ENCODE measurements around the gene DAAM1.

DAAM1 gene

DNA sequence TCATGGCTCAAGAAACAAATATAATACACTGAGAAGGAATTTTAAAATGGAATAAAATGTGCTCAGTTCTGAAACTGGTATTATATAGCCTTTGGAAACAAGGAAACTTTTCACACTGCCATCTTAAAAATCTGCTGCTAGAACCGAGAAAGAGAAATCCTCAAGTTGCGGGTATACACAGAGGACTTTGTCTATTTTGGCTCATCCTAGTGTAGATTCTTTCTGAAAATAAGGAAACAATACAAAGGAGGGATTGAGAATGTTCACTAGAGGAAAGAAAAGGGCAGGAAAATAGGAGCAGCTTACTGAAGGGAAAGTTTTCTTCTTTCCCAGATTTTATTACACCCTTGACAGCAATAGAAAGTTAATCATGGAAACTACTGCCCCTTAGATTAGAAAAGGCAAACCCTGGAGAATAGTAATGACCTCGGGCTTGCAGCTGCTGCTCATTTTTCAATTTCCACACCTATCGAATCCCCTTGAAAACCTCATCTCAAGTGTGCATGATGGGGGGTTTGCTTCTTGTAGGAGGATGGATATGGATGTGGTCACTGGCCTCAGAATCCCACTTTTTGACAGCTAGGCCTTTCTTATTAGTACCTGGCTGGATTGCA, 104.6 kb downstream of the DAAM1 start:
- no peak for DNase-seq (ENCODE audit: low read depth)

DNA sequence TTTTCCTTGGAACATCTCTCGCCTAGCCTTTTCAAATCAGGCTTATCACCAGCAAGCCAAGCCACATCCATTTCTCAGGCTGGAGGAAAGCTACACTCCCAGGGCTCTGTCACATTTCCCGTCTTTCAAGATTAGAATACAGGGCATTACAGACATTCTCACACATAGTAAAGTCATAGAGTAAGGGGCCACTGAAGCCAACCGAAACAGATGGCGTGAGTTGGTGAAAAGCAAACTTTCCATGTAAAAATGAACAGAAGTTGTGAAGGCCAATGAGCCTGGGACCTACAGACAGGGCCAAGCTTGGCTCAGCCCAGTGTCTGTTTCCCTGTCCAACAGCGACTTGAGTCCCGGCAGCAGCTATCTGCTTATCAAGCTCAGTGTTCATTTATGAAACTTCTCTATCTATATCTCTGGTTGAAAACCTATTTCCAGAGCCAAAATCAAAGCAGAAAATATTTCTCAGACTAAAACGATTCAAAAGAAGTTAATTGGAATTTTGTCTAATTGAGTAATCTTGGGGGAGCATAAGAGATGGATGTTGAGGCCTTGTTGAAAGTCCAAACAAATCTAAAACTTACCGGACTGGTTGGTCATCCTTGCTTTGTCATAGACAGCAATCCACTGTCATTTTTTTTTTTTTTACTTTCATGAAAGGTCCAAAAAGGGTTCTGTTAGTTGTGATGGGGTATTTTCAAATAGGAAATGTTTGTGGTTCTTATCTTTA, 105.6 kb downstream of the DAAM1 start:
- no peak for DNase-seq (ENCODE audit: low read depth)

DNA sequence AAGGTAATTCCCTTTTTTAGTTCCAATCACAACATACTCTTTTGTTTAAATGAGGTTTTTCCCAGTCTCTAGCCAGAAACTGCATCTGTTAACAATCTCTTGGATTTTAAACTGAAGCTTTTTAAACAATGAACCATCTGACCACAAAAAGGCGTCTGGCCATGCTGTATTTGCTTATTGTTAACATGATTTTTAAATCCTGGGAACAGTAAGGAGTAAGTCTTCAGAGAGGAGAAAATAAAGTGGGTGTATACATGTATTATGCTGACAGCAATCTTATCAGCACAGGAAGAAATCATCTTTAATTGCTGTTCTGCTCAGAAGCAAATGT, 106.2 kb downstream of the DAAM1 start:
- no peak for DNase-seq (ENCODE audit: low read depth)

DNA sequence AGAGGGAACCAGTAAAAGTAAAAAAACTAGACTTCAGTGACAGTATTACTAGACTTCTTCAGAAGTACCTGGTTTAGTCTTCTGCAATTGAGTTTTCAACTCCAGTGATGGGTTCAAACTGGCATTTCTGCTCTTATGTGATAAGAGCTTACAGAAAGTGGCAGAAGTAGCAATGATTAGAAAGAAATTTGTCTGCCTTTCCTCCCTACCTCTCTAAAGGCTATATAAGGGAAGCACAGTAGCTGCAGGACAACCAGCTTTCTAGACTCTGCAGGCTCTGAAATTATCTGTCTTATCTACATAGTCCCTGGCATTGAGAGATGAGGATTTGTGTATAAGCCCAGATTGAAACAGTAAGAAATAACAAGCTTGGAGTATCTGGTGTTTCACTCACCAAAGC, 107.5 kb downstream of the DAAM1 start:
- DNase-seq (ENCODE audit: low read depth), result no peak

DNA sequence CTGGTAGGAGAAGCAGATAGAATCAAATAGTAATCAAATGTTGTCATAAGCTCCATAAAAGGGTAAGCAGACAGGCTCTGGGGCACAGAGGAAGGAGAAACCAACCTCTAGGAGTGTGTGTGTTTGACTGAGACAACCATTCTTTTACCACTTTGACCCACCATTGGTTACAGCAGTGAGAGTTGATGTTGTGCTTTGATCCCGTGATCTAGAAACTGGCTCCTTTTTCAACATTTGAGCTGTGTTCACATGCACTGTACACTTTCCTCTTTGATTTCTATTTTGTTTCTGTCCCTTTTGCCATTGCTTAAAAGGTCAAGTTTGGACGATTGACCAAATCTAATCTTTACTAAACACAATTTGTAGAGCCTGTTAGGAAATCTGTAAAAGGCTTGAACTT, 108.0 kb downstream of the DAAM1 start:
- DNase-seq (ENCODE audit: low read depth), result no peak

DNA sequence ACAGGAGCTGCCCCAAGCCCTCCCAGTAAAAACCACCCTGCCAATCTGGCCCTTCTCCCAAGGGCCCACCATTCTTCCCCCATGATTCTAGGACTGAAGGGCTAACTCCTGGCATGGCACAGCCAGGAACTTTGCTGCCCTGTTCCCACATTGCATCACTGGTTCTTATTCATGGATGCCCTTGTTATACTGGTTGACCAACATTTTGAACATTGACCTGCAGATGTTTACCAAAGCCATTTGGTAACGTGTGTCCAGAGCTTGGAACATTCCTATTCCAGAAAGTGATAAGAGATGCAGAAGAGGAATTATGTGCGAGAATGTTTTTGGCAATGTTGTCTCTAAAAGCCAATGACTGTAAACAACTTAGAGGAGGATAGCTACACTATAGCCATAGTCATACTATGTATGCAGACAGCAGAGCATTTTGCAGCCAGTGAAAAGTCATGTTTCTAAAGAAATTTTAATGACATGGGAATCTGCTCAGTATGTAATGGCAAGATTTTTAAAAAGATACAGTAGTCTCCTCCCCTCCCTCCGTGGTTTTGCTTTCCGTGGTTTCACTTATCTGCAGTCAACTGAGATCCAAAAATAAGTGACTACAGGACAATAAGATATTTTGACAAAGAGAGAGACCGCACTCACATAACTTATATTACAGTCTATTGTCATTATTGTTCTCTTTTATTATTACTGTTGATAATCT, 108.8 kb downstream of the DAAM1 start:
- no peak for DNase-seq (ENCODE audit: low read depth)

DNA sequence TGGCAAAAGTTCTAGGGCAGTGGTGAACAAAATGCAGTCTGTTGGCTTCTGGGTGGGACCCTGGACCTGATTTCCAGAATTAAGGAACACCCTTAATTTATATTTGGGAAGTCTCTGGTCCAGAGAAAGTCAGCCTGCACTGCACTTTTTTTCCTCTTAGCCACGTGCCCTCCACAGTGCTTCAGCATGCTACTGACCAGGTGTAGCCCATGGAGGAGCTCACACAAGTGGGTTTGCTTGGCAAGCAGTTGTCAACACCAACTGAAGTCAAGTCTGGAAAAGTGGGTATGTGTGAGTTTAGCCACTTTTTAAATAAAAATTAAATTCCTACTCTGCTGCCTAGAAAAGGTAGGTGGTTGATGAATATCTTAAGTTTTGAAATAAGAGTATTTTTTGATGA, 111.3 kb downstream of the DAAM1 start:
- no peak for DNase-seq (ENCODE audit: low read depth)

DNA sequence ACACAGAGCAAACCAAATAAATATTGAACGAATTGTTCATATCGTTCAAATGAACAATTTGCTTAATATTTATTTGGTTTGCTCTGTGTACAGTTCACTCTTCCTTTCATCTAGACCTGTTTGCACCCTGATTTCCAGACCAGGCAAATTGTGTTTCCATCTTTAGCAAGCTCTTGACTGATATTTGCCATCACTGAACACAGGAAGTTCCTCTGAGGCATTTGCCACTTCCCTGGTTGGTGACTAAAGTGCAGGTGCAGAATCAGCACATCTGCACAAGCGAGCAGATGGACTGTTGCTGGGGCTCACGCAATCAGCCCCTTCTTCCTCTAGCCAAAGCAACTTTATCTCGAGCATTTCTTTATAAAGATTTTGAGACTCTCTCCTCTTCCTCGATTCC, 112.9 kb downstream of the DAAM1 start:
- DNase-seq (ENCODE audit: low read depth), result peak; percentile 2

DNA sequence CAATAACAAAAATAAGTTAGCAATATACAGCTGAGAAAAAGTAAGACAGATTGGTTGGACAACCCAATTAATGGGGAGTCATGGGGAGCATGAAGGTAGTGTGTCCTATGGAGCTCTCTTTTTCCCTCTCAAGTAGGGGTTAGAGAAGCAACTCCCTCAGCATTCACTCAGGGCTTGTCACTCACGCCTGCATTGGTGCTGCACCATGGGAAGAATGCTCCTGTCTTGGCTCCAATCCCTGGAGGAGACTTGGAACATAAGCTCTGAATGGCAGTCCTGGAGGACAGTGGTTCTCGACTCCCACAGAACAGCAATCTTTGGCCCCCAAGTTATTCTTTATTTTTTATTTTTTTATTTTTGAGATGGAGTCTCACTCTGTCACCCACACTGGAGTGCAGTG, 113.8 kb downstream of the DAAM1 start:
- DNase-seq (ENCODE audit: low read depth), result no peak

DNA sequence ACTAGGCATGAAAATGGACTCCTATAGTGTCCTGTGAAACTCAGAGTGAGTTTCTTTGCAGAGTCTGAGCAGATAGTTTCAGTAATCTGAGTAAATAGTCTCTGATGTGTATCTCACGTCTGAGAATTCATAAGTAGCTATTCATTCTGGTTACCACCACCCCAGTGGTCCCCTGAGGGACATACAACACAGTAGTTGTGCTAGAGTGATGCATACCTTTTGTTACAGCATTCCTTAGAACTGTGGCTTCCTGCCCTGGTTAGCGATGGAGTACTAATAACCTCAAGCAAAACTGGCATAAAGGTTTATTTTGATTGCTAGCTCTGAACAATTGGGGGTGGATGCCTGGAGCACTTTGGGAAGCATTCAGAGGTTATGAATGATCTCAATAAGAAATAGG, 114.7 kb downstream of the DAAM1 start:
- no peak for DNase-seq (ENCODE audit: low read depth)

DNA sequence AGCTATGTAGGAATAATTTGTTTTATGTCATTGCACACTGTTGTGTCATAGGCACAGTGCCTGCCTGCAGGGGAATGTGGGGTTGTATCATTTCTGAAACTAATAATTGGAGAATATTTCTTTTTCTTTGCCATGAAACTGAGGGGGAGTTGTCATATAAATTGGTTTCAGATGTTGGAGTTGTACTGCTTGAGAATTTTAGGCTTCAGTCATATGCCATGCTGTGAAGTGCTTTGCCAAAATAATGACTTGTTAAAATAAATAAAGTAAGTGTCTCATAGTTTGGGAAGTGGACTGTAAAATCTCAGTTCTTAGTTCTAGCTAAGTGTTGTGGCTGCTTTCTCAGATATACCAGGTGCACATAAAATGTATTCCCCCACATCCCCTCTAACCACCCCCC, 116.8 kb downstream of the DAAM1 start:
- DNase-seq (ENCODE audit: low read depth), result no peak

DNA sequence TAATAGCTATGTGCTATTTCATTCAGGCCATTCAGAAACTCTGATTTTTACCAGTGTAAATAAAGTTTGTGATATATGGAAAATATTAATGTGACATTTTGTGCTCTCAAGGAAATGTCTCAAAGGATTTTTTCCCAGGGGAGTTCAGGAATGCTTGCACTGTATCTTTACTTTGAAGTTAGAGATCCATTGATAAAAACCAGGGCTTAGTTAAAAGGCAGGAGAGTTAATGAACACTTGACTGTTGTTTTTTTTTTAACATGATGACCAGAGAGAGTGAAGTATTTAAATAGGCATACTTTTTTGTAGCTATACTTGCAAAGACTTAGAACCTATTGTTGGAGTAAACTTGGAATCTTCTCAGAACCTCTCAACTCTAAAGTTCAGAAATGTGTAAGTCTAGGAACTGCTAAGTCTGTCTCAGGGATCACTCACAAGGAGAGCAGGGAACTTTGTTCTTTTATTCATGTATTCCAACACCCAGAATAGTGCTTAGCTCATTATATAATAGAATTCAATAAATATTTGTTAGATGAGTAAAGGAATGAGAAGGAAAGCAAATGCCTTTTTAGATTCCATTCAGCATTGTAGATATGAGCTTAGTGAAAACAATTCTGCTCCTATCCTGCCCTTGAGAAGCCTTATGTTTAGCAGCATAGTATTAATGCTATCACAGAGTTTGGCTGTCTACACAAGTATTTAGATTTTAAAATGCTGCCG, 117.5 kb downstream of the DAAM1 start:
- no peak for DNase-seq (ENCODE audit: low read depth)

DNA sequence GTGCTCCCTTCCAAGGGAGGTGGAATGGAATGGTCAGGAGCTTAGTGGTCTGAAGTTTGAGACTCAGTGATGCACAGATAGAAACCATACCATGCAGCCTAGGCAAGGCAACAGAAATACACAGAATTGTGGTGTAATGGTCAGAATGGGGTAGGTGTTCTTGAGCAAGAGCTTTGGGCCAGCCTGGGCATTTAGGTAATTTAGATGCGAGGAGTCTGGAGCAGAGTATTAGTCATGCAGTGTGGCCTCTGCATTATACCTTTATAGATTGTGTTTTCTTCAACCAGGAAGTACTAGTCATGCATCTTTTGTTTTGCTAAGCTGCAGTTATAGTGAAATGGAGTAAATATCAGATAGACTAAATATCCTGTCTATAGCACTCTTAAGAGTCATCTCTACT, 118.3 kb downstream of the DAAM1 start:
- DNase-seq (ENCODE audit: low read depth), result no peak

DNA sequence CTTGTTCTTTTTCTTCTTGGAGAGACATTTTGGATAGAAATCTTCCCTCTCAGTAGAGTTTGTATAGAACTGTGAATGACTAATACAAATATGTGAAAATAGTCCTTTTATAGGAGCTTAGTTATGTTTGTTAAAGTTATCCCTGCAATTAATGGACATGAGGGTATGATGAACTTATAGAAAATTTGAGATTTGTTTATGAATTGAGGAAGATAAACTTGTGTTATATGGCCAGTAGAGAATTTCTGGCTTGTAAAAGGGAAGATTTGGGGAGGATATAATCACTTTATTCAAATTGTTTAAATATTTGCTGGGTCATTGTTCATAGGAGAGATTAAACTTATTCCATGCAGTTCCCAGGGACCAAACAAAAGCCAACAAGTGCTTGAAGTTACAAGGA, 119.6 kb downstream of the DAAM1 start:
- no peak for DNase-seq (ENCODE audit: low read depth)

DNA sequence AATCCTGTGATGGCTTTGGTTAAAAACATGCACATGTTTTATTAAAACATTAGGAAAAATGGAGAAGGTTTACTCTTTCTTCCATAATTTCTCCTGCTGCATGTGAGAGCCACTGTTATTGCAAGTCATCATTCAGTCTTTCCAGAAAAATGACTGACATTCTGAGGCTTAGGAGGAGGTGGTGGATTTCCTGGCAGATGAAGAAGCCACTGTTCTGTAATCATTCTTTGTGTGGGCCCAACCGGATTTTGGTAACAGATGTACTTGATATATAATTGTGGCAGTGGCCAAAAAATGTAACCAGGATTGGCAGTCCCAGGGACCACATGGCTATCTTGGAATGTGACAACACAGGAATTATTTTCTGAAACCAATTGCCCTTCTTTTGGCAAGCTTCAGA, 120.2 kb downstream of the DAAM1 start:
- no peak for DNase-seq (ENCODE audit: low read depth)

DNA sequence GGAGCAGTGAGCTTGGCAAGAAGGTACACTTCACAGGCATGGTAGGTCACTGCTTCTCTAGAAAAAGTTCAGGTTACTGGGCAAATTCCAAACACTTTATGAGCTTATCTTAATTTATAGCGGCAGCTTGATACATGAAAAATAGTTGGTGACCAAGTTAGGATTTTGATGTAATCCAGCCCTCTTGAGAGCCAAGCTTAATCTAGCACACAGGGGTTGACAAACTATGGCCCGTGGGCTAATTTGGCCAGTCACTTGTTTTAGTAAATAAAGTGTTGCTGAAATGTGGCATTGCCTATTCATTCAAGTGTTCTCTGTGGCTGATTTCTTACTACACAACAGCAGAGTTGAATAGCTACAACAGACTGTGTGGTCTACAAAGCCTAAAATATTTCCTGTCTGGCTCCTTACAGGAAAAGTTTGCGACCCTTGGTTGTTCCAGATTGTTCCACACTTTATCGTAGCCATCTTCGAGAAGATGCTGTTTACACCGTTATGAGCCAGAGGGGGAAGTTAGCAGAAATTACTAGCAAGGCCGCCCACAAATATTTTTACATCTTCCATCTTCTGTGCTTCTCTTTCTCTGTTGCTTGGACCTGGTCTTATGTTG, 120.9 kb downstream of the DAAM1 start:
- no peak for DNase-seq (ENCODE audit: low read depth)

DNA sequence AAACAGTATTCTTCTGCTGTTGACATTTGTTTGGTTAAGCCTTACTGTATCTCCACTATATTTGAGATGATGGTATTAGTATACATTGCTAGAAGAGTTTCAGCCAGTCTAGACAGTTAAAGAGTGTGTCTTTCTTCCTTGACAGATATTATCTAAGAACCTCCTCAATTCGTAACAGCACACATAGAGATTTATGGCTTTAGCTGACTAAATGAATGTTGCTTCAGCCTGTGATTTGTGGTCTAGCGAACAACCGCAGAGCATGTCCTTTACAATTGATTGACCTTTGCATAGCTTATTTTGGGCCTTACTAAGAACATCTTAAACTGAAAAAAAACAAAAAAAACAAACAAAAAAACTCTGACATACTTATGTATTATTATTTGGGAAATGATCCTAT, 122.2 kb downstream of the DAAM1 start:
- DNase-seq (ENCODE audit: low read depth), result no peak

DNA sequence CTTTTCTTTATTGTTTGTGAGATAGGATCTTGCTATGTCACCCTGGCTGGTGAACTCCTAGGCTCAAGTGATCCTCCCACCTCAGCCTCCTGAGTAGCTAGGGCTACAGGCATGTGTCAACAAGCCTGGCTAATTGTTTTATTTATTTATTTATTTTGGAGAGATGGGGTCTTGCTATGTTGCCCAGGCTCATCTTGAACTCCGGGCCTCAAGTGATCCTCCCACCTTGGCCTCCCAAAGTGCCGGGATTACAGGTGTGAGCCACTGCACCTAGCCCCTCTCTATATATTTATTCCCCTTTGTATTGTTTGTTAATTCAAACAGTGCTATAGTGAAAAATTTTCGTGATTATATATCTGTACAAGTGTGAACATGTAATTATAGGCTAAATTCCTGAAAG, 123.3 kb downstream of the DAAM1 start:
- DNase-seq (ENCODE audit: low read depth), result no peak

DNA sequence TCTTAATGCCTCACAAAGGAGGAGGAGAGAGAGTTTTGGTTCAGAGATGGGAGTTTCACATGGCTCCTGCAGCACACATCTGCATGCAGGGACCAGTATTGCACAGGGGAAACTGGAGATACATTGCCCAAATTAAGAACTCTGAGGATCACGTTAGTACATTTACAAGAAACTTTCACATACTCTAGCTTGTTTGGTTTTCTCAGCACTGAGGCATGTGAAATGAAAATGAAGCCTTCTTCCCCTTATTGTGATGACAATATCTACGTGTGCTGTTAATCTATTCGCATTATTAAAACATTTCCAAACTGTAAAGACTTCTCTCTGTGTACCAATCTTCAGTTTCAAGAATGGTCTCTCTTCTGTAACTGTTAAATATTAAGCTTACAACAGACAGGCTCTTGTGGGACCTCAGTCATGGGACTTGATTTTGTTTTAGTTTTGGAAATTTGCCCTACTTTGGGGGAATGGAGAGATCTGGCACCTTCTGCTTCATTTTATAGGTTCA, 124.7 kb downstream of the DAAM1 start:
- DNase-seq (ENCODE audit: low read depth), result no peak

DNA sequence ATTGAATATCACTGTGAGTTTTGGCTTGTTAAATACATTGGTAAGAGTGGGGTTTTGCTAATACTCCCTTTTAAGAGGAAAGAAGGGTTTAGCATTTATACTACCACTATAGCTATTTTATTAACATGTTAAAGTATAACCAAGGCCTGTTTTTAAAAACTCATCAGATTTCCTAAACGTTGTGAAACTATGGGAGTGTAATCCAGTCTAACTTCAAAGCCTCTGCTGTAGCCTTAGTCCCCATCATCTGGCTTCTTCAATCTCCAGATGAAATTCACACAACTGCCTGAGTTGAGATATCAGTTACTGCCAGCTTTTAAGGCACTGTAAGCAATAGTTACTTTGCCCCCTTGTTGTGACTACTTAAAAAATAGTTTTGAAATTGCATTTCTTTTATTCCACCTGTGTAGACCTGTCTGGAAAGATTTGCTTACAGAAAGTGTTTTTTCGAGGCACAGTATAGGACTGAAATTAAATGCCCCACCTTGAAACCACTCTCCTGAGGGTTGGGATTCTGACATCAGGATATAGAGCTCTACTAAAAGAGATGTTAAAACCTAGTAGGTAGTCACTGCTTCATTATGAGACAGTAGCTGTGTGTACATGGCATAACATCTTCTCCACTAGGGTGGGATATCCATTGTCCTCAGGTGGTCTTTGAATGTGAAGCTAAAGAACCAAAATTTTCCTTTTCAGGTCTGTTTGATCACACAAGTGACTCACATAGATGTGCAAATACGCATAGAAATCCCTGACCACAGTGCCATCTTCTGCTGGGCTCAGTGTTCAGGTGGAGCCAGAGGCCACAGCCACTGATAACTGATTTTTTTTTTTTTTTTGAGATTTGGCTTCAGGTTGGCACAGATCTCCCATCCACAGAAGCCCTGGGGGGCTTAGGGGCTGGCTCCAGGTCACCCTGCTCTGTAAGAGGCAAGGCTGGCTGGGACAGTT, 125.5 kb downstream of the DAAM1 start:
- no peak for DNase-seq (ENCODE audit: low read depth)

DNA sequence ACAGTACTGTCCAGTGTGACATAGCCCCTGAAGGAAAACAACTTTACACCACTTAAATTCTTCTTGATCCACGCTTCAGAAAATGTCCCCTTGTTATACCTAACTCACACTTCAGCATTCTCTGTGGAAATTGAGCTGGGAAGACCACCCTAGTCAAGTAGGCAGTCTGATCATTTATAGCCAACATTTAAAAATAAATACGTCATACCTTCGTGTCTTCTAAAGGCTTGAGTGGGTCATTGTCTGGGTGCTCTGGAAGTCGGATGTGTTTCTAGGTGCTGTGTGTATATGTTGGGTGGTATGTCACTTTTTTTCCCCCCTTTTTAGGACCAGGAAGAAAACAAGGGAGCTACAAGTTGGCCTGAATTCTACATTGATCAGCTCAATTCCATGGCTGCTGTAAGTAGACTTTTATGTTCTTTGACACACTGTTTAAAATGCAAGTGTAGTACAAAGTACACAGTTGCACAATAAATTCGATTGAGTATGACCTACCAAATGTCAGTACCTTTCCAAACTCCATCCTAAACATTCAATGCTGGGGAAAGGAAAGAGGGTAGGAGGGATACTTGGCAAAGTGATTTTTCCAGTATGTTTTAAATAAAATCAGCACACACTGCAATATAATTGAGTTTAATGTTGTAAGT, 126.6 kb downstream of the DAAM1 start:
- DNase-seq (ENCODE audit: low read depth), result no peak

Measured in activated T-cell treated with anti-CD3 and anti-CD28 coated beads for 24 hours (primary cell).